Activated CD4-positive, CD25-positive, alpha-beta regulatory T cell (primary cell): Measurements from ENCODE around the gene CHEK2.
"Not testable (repeated sequence)": the region's sequence is repeated elsewhere in the genome, so short reads cannot be mapped to it uniquely, and the experiment has no call there.

Source experiments
- DNase-seq, 4 experiments: peaks; one replicate each; lab custom pipeline; 2025; lab: John Stamatoyannopoulos, UW

The CHEK2 gene

DNA sequence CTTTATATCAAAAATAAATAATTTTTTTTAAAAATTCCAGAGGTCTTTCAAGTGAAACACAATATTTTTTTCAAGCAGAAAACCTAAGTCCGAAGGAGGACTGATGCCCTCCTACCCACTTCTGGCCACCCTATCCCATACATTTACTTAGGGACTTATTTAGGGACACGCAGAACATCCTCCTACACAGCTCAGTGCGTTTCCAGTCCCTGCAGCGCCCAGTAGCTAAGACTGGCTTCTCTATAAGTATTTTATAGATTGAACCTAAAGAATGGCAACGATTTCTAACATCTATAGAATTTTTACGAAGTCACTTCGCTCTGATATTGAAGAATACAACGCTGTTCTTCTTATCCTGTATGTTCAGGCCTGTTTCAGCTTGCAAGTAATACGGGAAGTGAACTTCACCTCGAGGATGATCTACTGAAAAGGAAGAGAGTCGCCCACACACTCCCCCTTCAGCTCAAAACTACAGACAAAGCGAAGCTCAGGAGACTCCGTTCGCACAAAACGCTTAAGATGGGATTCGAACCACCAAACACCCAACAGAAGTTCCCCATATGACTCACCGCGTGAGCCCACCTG, 328 bp downstream of the CHEK2 start:
- DNase-seq = no peak

DNA sequence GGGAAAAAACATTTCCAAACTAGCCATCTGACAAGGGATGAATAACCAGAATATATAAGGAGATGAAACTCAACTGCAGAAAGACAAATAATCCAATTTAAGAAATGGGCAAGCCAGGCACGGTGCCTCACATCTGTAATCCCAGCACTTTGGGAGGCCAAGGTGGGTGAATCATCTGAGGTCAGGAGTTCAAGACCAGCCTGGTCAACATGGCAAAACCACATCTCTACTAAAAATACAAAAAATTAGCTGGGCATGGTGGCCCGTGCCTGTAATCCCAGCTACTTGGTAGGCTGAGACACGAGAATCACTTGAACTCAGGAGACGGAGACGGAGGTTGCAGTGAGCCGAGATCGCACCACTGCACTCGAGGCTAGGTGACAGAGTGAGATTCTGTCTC, 2.7 kb downstream of the CHEK2 start:
- DNase-seq = not testable (repeated sequence)

DNA sequence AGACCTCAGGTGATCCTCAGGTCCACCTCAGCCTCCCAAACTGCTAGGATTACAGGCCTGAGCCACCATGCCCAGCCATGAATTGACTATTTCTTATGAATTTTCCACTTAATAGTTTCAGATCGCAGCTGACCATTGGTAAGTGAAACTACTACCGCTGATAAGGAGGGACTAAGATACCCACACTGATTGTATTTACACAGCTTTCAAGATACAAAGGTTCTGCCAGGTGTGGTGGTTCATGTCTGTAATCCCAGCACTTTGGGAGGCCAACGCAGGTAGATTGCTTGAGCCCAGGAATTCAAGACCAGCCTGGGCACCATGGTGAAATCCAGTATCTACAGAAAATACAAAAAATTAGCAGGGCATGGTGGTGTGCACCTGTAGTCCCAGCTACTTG, 3.9 kb downstream of the CHEK2 start:
- DNase-seq = no peak

DNA sequence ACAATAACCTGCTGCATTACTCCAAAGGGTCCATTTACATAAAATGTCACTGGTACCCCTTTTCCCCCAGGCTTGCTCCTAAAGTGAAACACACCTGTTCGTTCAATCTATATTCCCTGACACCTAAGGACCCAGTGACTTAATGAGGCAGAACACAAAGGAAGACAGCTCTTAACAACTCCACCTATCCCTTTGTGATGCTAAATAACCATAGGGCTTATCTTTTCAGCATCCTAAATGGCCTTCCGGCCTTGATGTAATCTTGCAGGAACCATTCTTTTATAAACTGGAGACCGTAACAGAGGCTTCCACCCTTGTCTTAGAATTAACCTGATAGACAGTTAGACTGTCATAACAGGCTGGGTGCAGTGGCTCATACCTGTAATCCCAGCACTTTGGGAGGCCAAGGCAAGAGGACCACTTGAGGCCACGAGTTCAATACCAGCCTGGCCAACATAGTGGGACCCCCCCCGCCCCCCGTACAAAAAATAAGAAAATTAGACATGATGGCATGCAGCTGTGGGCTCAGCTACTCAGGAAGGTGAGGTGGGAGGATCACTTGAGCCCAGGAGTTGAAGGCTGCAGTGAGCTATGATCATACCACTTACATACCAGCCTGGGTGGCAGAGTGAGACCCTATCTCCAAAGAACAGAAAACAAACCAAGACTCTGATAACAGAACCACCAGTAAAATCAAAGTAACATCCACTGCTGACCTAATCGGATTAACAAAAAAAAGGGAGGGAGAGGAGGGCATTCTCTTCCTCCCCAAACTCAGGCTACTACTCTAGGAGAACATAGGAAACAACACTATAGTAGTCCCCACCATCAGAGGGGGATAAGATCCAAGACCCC, 5.1 kb downstream of the CHEK2 start:
- no peak for DNase-seq

DNA sequence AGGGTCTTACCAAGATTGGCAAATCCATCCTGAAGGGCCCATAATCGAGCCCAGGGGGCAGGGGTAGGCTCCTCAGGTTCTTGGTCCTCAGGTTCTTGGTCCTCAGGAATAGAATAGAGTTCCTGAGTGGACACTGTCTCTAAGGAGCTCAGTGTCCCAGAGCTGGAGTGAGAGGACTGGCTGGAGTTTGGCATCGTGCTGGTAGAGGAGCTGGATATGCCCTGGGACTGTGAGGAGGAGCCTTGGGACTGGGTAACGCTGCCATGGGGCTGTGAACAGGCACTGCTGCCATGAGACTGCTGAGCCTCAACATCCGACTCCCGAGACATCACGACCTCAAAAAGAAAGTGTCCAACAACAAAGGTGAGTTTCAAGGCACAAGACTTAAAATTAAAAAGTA, 7.2 kb downstream of the CHEK2 start:
- DNase-seq = no peak

DNA sequence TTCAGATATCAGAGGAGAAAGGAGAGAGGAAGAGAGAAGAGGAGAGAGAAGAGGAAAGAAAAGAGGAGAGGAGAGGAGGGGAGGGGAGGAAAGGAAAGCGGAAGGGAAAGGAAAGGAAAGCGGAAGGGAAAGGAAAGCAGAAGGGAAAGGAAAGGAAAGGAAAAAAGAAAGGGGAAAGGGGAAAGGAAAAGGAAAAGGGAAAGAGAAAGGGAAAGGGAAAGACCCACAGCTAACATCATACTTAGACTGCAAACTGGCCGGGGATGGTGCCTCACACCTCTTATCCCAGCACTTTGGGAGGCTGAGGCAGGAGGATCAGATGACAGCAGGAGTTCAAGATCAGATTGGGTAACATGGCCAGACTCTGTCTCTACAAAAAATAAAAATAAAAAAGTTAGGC, 11.4 kb downstream of the CHEK2 start:
- no peak for DNase-seq

DNA sequence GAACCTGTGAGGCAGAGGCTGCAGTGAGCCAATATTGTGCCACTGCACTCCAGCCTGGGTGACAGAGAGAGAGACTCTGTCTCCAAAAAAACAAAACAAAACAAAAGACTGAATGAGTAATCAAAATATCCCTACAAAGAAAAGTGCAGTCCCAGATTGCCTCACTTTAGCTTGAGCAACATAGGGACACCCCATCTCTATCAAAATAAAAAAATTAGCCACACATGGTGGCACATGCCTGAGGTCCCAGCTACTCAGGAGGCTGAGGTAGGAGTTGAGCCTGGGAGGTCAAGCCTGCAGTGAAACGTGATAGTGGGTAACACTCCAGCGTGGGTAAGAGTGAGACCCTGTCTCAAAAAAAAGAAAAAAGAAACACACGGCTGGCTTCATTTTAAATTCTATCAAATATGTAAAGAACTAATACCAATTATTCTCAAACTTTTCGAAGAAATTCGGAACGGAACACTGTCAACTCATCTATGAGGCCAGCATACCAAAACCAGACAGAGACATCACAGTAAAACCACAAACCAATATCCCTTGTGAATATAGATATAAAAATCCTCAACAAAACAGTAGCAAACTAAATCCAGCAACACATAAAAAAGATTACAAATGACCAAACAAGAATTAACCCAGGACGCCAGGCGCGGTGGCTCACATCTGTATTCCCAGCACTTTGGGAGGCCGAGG, 12.9 kb downstream of the CHEK2 start:
- no peak for DNase-seq

DNA sequence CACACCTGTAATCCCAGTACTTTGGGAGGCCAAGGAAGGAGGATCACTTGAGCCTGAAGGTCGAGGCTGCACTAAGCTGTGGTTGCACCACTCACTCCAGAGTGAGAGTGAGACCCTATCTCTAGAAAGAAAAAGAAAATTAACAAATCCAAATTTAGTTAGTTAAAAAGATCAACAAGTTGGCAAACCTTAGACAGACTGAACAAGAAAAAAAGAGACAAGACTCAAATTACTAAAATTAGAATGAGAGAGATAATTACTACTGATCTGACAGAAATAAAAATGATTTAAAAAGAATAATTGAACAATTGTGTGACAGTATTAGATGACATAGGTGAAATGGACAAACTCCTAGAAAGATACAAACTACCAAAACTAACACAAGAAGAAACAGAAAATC, 13.6 kb downstream of the CHEK2 start:
- no peak for DNase-seq

DNA sequence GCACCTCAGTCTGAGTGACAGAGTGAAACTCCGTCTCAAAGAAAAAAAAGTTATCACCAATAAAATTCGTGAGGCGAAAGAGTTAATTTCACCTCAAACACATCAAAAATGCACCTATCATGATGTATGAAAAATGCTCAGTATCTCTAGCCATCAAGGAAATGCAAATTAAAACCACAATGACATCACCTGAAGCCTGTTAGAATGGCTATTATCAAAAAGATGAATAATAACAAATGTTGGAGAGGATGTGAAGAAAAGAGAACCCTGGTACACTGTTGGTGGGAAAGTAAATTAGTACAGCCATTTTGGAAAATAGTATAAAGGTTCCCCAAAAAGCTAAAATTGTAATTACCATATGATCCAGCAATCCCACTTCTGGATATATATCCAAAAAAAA, 23.6 kb downstream of the CHEK2 start:
- no peak for DNase-seq

DNA sequence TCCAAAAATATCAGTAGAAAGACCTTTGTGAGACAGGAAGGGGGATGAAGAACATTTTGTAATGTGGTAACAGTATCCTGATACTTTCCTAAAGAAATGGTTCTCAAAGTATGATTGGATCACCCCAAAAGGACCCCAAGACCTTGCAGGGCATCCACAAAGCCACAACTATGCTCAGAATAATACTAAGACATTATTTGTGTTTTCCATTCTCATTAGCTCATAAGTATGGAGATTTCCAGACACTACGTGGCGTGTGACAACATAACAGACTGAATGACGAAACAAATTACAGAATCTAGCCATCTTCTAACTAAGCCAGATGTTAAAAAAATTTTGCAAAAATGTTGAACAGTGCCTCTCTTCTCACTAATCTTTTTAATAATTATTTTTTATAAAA, 24.9 kb downstream of the CHEK2 start:
- no peak for DNase-seq

DNA sequence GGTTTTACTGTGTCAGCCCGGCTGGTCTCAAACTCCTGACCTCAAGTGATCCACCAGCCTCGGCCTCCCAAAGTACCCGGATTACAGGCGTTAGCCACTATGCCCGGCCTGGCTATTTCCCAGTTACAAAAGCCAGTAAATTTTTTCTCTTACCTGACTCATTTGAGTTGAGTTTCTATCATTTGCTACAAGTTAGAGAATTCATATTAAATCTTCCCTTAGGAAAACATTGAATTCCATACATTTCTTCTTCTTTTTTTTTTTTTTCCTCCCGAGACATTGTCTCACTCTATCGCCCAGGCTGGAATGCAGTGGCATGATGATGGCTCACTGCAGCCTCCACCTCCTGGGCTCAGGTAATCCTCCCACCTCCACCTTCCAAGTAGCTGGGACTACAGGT, 26.0 kb downstream of the CHEK2 start:
- no peak for DNase-seq

DNA sequence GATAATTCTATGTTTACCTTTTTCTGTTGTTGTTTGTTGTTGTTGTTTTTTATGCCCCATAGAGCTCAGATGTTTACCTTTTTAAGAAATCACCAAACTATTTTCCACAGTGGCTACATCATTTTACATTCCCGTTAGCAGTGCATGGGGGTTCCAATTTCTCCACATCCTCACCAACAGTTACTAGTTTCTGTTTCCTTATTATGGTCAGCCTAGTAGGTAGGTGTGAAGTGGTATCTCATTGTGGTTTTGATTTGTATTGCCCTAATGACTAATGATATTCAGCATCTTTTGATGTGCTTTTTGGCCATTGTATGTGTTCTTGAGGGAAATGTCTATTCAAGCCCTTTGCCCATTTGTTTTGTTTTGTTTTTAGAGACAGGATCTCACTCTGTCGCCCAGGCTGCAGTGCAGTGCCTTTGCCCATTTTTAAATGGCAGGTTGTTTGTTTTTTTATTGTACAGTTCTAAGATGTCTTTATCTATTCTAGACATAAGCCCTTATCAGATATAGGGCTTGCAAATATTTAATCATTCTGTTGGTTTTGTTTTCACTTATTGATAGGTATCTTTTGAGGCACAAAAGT, 27.5 kb downstream of the CHEK2 start:
- DNase-seq = no peak

DNA sequence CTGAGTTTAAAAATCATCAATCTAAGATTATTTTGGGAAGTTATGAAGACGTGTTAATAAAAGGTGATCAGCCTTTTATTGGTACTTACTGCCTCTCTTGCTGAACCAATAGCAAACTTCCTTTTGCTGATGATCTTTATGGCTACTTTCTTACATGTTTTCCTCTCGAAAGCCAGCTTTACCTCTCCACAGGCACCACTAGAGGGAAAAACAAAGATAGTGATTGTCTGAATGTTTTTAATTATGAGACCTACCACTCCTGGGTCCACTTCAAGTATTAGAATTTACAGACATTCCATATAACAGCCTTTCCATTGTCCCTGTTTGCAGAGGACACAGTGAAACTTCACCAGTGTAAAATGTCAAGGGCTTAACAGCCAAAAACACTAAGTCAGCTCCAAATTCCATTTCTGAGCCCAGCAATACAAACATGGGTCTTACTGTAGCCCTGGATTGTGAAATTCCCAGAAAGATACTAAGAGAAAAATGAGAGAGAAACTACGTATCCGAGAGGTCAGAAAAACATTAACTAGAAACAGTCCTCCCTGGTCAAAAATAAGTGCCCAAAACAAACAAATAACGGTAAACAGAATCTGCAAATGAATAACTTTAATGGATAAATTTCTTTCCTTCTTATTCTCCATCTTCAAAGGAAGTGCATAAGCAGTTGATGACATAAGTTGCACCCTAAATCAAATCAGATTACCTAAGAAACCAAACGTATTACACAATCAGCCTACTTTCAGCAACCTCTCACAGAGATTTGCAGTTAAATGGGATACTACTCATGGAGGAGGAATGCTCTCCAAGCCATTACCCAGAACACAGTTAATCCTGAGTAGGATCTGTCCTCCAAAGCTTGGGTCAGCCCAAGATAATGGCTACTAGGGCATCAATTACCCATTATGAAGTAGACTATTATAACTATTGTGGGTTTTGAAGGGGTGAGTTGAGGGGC, 29.5 kb downstream of the CHEK2 start:
- no peak for DNase-seq

DNA sequence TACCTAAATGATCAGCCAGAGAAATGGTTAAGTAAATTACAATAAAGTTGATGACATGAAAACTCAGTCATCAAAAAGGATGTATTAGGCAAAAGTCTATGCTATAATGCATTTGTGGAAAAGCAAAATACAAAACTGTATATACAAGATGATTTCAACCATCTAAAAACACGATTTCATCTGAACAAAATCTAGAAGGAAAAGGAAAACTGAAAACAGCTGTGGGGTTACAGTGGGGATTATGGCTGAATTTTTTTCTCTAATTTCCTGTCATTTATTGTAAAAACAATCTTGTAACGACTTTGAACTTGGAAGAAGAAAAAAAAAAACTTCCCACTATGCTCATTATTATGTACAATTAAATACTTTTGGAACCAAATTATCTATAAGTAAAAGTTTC, 30.3 kb downstream of the CHEK2 start:
- no peak for DNase-seq

DNA sequence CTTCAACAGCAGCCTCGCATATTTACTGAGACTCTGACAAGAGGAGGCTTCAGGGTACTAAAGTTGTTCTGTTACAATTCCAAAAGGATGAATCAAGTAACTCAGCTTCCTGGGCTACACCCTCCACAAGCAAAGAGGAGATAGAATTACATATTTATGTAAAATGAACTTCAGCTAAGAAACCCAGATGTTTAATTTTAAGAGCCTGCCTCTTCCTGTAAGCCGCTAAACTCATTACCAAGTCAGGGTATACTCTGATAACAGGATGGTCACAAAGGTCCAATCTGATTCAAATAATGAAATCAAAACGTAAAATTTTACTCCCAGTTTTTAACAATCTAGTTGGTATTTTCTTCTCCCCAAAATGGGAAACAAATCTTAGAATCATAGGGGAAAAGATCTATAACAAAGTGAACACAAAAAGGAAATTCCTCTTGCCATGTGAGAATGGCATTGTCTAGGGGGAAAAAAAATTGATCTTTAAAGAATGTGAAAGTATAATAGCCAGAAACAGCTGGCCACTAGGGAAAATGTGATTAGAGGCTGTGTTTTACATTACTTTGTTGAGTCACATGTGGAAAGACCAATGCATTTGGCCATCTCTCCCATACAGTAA, 30.9 kb downstream of the CHEK2 start:
- no peak for DNase-seq

DNA sequence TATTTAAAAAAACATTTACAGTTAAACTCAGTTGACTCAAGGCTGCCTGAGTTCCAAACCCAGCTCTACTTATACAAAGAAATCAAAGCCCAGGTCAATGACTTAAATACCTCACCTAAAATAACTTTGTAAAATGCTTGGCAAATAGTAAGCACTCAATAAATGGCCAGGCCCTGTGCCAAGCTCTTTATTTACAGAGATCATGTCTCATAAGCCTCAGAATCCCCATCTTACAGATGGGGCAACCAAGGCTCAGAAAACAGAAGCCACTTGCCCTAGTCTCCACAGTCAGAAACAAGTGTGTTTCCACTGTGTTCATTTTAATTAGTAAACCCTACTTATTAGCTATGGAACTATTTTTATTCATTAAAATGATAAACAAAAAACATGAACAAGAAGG, 31.5 kb downstream of the CHEK2 start:
- no peak for DNase-seq

DNA sequence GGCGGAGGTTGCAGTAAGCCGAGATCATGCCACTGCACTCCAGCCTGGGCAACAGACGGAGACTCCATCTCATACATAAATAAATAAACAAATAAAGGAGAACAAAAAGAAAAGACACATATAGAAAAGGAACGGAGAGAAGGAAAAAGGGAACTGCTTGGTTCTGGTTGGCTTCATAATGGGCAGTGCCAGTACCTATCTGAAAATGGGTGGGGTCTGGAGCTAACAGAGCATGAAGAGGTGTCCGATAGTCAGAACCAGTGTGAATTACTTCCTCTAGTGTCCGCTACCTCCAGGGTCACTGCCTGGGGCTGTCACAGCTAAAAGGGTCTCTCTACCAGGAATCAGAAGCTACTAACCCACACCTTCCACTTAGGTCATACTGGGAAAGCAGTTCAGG, 34.8 kb downstream of the CHEK2 start:
- DNase-seq = no peak

DNA sequence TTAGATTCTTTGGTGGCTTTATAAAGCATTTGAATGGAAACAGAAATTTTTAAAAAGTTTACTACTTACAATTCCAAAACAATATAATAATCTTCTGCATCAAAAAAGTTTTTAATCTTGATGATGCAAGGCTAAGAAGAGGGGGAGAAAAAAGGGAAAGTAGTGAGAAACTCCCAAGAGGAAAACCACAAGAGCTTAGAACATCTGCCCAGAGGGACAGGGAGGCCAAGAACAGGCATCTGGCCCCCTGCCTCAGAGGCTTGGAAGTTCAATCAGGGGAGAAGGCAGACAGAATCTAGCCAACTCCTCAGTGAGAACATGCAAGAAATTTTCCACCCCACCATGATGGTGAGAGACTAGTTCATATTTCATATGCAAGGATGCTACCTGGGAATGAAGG, 38.2 kb downstream of the CHEK2 start:
- no peak for DNase-seq

DNA sequence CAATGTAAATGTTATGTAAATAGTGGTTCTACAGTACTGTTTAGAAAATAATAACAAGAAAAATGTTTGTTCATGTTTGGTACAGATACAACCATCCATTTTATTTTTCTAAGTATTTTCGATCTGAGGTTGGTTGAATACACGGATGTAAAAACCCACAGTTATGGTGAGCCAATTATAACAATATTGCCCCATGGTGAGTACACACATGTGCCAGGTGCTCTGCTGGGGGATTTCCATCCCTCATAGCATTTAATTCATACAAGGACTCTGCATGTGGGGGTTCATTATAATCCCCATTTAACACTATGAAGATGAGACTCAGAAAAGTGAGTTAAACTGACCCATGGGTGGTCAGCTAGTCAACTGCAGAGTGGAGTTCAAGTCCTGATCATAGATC, 38.7 kb downstream of the CHEK2 start:
- DNase-seq = no peak

DNA sequence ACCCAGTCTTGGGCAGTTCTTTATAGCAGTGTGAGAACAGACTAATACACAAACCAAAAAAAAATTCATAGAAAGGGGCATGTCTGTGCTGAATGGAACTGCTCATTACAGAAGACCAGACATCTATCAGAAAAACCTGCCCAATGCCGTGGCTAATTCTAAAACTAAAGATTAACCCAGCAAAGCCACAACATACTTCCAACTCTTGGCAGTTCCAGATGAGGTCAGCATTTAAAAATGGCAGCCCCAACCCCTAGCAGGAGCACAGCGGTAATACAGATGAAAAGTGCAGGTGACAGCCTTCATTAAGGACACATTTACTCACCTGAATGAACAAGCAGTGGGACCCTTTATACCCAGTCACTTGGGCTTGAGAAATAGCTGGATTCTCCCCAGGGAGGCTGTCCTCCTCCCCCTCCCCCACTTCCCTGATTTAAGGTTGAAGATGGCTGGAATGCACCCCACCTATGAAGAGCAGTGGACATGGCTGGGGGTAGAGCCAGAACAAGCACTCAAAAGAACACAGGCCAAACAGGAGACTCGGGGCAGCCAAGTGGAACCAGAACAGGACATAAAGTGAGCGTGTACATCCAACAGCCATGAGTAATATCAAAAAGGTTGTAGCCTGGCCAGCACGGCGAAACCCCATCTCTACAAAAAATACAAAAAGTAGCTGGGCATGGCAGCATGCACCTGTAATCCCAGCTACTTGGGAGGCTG, 48.4 kb downstream of the CHEK2 start:
- not testable (repeated sequence) for DNase-seq

DNA sequence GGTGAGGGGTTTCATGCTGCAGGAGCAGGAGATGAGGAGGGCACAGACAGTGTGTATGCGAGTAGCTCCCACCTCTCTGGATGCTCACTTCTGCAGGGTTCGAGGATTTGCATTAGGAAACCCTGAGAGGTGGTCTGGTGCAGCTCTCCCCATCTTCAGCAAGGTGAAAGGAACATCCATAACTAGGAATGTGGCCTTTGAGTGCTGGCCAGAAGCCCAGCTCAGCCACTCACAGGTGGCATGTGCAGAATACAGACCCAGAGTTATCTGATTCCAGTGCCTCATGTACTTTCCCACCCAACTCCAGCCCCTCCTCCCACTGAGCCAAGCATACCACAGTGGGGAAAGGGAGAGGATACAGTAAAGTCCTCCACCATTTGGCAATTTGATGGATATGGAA, 51.8 kb downstream of the CHEK2 start:
- not testable (repeated sequence) for DNase-seq
